ENCODE results near the gene IFT88.

Gene IFT88

DNA sequence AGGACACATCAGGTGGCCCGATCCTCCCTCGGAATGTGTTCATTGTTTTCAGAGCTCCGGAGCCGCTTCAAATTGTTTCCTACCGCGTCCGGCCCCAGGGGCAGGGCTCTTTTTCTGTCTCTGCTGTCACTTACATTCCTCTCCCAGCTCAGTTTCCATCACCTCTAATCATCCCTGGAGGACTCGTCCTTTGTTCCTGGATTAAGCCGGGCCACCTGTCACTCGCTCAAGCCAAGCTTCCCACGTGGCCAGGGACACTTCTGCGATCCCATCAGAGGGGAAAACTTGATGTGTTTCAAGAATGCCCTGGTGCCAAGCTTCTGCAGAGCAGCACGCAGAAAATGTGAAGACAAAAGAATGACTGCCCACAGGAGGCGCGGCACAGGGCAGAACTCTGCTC lies 150.0 kb downstream of the IFT88 start:
- DNase-seq (ENCODE audit: low spot score) = no peak

DNA sequence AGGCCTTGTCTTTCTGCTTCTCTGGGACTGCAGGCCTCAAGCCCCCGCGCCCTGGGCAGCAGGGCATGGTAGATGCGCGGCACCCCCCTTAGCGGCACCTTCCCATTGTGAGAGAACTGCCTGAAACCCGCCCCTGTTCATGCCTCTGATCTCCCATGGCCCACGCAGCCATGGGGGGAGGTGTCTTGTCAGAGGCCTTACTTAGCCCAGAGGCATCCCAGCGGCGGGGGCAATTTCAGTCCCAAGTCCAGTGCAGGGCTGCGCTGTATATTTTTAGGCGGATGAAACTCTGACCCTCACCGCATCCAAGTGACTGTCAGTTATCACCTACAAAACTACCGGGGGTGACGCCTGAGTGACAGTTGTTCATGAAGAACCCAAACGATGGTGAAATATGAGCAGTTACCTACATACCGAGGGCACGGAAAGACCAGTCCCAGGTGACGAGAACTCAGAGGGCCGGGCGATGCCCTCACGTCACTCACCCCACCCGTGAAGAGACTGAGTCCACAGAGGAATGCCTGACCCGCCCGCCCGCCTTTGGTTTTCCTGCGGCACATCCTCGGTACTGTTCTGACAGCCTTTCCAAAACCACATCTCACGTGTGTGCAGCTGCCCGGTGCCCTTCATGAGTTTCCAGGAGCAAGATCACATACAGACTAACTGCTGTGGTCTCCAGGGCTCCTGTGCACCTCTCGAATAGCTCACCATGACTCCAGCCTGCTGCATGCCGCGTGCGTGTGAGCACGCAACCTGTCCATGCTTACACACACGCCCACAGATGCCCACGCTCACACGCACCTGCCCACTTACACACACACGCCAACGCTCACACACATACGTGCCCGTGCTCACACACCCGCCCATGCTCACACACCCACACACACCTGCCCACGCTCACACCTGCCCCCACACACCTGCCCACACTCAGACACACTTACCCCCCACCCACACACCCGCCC lies 150.9 kb downstream of the IFT88 start:
- no peak for DNase-seq (ENCODE audit: low spot score)

DNA sequence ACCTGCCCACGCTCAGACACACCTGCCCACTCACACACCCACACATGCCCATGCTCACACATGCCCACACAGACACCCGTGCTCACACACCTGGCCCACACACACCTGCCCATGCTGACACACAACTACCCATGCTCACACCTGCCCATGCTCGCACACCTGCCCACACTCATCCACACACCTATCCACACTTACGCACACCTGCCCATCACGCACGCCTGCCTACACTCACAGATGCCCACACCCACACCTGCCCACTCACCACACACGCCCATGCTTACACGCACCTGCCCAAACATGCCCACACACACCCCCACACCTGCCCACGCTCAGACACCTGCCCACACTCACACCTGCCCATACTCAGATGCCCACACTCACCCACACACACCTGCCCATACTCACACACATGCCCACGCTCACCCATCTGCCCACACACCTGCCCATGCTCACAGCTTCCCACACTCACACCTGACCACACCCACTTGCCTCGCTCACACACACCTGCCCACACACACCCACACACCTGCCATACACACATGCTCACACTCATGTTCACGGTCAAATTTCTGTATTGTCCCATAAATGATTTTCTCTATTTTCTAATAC lies 152.1 kb downstream of the IFT88 start:
- no peak for DNase-seq (ENCODE audit: low spot score)

DNA sequence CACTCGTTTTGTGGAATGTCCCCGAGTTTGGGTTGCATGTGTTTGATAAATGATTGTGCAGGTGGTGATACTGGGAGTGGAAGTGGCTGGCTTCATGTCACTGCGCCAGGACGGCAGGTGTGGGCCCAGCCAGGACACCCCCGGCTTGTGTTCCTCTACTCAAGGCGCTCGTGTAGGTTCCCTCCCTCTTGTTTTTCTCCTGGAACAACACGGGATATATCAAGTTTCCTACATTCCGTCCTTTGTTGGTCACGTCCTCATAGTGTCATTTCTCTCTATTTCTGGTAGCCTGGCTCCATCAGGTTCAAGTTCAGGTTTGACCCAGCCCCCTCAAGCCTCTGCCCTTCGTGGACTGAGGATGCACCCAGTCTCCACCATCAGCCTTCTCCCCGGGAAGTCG lies 152.8 kb downstream of the IFT88 start:
- no peak for DNase-seq (ENCODE audit: low spot score)

DNA sequence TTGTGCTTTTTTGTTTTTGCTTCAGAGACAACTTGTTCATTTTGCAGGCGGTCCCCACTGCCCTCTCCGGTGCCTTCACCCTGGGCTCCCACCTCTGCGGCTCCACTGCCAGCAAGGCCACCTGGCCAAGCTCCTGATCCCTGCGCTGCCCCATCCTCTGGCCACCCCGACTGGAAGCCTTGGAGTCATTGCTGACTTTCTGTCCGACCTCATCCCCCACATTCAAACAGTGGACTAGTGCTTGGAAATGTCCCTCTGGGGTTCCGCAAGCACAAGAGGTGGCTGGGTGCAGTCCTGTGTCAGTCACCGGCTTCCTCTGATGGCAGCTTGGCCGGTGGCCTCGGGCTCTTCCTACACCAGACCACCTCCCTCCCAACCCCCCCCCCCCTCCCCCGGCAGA lies 153.5 kb downstream of the IFT88 start:
- no peak for DNase-seq (ENCODE audit: low spot score)

DNA sequence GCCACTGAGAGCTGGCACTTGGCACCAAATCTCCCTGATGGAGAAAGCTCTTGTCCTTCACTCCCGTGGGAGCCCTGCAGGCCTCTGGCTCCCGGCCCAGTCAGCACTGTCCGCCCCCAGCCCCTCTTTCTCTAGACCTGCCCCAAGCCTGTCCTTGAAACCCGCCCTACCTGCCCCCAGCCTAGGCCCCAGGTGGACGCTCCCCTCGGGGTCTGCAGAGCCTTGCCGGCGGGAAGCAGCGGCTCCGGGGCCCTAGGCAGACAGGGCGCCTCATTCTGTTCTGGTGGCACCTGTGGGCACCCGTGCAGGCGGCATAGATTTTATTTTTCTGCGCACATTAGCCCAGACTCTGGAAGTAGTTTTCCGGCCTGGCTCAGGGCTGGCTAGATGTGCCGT lies 154.1 kb downstream of the IFT88 start:
- DNase-seq (ENCODE audit: low spot score) = no peak

DNA sequence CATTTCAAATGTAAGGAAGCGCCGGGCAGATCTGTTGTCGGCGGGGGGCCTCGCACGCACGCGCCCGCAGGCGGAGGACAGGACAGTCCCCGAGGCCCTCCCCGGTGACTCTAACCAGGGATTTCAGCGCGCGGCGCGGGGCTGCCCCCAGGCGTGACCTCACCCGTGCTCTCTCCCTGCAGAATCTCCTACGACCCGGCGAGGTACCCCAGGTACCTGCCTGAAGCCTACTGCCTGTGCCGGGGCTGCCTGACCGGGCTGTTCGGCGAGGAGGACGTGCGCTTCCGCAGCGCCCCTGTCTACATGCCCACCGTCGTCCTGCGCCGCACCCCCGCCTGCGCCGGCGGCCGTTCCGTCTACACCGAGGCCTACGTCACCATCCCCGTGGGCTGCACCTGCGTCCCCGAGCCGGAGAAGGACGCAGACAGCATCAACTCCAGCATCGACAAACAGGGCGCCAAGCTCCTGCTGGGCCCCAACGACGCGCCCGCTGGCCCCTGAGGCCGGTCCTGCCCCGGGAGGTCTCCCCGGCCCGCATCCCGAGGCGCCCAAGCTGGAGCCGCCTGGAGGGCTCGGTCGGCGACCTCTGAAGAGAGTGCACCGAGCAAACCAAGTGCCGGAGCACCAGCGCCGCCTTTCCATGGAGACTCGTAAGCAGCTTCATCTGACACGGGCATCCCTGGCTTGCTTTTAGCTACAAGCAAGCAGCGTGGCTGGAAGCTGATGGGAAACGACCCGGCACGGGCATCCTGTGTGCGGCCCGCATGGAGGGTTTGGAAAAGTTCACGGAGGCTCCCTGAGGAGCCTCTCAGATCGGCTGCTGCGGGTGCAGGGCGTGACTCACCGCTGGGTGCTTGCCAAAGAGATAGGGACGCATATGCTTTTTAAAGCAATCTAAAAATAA lies 154.7 kb downstream of the IFT88 start:
- no peak for DNase-seq (ENCODE audit: low spot score)

DNA sequence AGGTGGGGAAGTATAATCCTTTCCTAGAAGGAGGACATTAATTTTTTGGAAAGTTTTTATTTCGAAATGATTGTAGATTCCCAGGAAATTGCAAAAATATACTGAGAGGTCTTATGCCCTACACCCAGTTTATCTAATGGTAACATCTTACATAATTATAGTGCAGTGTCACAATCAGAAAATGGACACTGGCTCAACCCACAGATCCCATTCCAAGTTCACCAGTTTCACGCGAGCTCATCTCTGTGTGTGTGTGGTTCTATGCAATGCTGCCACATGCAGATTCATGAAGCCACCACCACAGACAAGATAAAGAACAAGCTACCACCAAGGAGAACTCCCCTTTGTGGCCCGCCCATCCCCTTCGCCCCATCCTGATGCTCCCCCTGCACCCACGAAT lies 160.9 kb downstream of the IFT88 start:
- DNase-seq (ENCODE audit: low spot score) = no peak

DNA sequence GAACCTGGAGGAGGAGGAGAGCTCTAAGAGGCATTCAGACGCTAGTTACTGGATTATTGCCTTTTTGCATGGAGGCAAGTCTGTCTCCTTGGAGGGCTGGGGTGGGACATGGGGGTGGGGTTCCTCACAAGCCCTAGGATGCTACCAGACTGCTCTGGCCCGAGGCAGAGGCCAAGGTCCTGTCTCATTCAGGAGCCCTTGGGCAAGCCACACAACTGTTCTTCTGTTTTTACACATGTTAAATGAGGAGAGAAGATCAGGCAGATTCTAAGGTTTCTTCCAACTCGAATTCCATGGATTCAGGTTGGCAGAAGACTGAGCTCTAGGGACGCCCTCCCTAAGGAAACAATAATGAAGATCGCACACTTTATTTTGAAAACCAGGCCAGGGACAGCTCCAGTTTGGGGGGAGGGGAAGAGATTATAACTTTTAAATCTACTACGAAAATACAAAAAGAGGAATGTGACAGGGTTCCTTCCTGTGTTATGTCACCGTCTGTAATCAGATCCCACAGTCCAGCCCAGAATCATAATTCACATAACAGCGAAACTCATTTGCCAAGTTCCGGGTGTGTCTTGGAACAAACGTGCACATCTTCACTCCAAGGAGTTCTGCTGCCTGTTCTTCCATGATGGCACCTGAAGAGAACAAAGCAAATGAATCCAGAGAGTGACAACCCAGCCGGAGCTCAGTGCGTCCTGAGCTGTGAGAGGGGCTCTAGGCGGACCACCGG lies 161.8 kb downstream of the IFT88 start:
- no peak for DNase-seq (ENCODE audit: low spot score)

DNA sequence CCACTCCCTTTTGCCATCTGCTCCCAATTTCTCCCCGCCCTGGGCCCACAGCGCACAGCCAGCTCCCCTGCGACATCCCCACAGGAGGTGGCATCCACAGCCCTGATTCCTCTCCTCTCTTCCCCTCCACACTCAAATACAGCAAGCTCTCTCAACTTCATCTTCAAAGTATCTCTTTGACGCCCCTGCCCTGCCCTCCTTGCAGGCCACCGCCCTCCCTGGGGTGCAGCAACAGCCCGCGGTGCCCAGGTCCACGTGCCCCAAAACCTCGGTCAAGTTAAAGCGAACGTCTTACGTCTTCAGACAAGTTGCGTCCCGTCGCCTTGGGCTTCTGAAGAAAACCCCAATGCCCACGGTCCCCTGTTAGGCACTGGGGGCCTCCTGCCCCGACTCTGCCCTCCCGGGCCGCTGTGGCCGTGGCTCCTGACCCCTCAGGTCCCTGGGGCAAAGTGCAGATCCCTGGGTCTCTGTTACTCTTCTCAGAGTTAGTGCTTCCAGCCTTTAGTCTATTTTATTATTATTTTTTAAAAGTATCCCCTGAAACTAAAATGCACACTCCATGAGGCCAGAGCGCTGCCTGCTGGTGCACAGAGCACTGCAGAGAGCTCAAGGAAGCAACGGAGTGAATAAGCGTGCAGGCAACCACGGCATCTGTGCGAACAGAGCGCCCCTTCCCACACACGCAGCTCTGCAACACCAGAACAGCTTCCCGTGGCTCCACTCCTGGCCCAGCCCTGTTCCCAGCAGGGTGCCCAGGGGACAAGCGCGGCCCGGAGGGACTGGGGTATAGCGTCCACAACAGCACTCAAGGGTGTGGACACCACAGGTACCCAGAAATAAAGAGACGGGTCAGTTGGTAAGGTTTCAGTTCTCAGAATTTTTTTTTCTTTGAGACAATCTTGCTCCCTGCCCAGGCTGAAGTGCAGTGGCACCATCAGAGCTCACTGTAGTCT lies 163.0 kb downstream of the IFT88 start:
- DNase-seq (ENCODE audit: low spot score) = no peak

DNA sequence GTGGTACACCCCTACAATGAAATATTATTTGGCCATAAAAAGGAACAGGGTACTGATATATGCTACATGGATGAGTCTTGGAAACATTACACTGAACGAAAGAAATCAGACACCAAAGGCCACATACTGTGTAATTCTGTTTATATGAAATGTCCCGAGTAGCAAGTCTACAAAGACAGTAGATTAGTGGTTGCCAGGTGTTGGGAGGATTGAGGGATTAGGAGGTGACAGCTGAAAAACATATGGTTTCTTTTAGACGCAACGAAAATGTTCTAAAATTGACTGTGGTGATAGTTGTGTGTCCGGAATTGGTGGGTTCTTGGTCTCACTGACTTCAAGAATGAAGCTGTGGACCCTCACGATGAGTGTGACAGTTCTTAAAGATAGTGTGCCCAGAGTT lies 171.7 kb downstream of the IFT88 start:
- no peak for DNase-seq (ENCODE audit: low spot score)

DNA sequence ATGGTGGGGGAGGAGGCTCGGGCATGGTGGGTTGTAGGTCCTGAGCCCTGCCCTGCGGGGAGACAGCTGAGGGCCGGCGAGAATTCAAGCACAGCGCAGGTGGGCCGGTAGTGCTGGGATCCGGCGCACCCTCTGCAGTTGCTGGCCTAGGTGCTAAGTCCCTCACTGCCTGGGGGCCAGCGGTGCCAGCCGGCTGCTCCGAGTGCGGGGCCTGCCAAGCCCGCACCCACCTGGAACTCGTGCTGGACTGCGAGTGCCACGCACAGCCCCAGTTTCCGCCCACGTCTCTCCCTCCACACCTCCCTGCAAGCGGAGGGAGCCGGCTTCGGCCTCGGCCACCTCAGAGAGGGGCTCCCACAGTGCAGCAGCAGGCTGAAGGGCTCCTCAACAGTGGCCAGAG lies 173.1 kb downstream of the IFT88 start:
- DNase-seq (ENCODE audit: low spot score) = no peak
